Ishikawa (cell line): ENCODE results near the gene SCEL.

Source experiments
- CEBPB ChIP-seq: IDR thresholded peaks from 2 replicates; pipeline ENCODE4 v1.6.1; 2012
- EGR1 ChIP-seq: IDR thresholded peaks from 2 replicates; pipeline ENCODE4 v1.6.1; 2012
- RAD21 ChIP-seq: IDR thresholded peaks from 2 replicates; pipeline ENCODE4 v1.6.1; 2012; ENCODE audit warnings: low read depth
- REST ChIP-seq: IDR thresholded peaks from 2 replicates; pipeline ENCODE4 v1.6.1; 2012; ENCODE audit warnings: low read depth, mild to moderate bottlenecking
- TCF12 ChIP-seq: IDR thresholded peaks from 2 replicates; pipeline ENCODE4 v1.6.1; 2012; ENCODE audit warnings: low read depth

GRCh38 chr13:77502104-77502720 lies 33.3 kb upstream of the SCEL start:
- TF ChIP-seq RAD21 (no peak), CEBPB (no peak), TCF12 (no peak), EGR1 (no peak), REST (no peak)
